Measurements from ENCODE around the gene GPSM1.
A peak's percentile ranks its signal among the peaks of the same experiment; 100 is the strongest.

The GPSM1 gene

DNA sequence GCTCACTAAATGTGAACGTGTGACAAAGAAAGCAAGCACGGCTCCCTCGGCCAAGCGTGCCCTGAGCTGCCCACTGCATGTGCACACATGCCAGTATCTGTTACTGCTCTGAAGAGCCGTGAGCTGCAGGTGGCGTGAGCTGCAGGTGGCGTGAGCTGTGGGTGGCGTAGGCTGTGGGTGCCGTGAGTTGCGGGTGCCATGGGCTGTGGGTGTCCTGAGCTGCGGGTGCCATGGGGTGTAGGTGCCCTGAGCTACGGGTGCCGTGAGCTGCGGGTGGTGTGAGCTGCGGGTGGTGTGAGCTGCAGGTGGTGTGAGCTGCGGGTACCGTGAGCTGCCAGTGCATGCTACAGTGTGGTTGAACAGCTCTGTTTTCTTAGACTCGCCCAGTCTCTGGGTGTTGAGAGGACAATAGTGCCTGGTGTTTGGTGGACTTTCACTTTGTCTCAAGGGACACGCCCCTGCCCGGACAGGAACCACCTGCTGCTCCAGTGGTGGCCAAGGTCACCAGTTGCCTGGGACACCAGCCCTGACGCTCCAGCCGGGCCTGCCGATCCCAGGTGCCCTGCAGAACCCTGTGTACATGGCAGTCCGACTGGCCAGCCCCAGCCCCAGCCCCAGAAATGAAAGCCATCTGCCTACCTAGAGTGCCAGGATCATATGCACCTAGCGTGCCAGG lies 30.2 kb upstream of the GPSM1 start:
- Histone ChIP-seq H3K27me3 (replicated peaks; ENCODE audit: control insufficient read depth, insufficient read depth, low read length) (no peaks in the 10 kb centered on the region; the same call in 1 of the 2 replicates), H3K4me3 (replicated peaks; ENCODE audit: low read depth, low read length) (peak overlapping the region; percentile 44), H3K36me3 (ENCODE audit: control insufficient read depth, insufficient read depth, low read length) (no peaks in the 10 kb centered on the region)
- TF ChIP-seq CTCF (IDR thresholded peaks at IDR 0.05; ENCODE audit: insufficient read depth, low read length, poor library complexity, severe bottlenecking) = no peak
- no peak for DNase-seq (ENCODE audit: extremely low read depth, insufficient read length)

GRCh38 chr9:136297766-136298735 lies 29.3 kb upstream of the GPSM1 start:
- no peaks in the 10 kb centered on the region for H3K36me3 ChIP-seq (ENCODE audit: control insufficient read depth, insufficient read depth, low read length)
- DNase-seq (ENCODE audit: extremely low read depth, insufficient read length) = no peak
- no peak overlapping the region for H3K4me3 ChIP-seq (replicated peaks; ENCODE audit: low read depth, low read length)
- no peak for TF ChIP-seq CTCF (IDR thresholded peaks at IDR 0.05; ENCODE audit: insufficient read depth, low read length, poor library complexity, severe bottlenecking)
- H3K27me3 ChIP-seq (replicated peaks; ENCODE audit: control insufficient read depth, insufficient read depth, low read length) = no peaks in the 10 kb centered on the region; the same call in 1 of the 2 replicates

DNA sequence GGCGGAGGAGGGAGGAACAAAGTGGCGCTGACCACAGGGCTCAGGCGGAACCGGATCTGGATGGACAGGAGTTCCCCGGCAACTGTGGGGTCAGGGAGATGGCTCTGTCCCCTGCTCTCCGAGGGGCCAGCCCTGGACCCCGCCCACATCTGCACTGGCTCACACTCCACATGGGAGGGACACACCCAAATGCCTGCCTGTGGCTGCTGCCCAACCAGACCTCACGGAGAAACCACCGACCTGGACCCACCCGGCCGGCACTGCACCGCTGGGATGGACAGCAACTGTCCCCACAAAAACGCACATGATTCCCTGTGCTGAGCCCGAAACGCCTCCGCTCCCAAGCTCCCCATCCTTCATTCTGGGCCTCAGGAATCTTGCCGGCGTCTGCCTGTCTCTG lies 28.2 kb upstream of the GPSM1 start:
- no peaks in the 10 kb centered on the region for H3K27me3 ChIP-seq (replicated peaks; ENCODE audit: control insufficient read depth, insufficient read depth, low read length)
- DNase-seq (ENCODE audit: extremely low read depth, insufficient read length) = no peak
- TF ChIP-seq CTCF (IDR thresholded peaks at IDR 0.05; ENCODE audit: insufficient read depth, low read length, poor library complexity, severe bottlenecking) = no peak
- H3K4me3 ChIP-seq (replicated peaks; ENCODE audit: low read depth, low read length) = no peak overlapping the region
- H3K36me3 ChIP-seq (ENCODE audit: control insufficient read depth, insufficient read depth, low read length) = no peaks in the 10 kb centered on the region

DNA sequence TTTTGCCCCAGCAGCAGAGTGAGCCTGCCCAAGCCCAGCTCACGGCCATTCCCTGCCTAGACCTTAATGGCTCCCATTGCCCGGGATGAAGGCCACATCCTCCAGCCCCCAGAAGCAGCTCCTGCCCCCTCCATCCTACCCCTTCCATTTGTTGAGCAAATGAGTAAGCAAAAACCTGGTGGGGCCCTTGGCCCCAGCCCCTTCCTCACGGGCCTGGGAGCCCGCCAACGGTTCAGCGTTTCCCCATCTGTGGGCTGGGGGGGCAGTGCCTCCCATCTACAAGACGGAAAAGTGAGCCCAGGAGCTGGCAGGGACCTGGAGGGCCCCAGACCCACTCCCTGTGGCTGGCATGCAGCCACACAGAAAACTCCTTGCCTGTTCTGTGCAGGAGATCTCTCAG lies 27.8 kb upstream of the GPSM1 start:
- no peak overlapping the region for H3K4me3 ChIP-seq (replicated peaks; ENCODE audit: low read depth, low read length)
- no peak for TF ChIP-seq CTCF (IDR thresholded peaks at IDR 0.05; ENCODE audit: insufficient read depth, low read length, poor library complexity, severe bottlenecking)
- DNase-seq (ENCODE audit: extremely low read depth, insufficient read length) = no peak
- no peaks in the 10 kb centered on the region for H3K36me3 ChIP-seq (ENCODE audit: control insufficient read depth, insufficient read depth, low read length)
- H3K27me3 ChIP-seq (replicated peaks; ENCODE audit: control insufficient read depth, insufficient read depth, low read length) = no peaks in the 10 kb centered on the region

- no peak for TF ChIP-seq CTCF (IDR thresholded peaks at IDR 0.05; ENCODE audit: insufficient read depth, low read length, poor library complexity, severe bottlenecking)
- H3K36me3 ChIP-seq (ENCODE audit: control insufficient read depth, insufficient read depth, low read length) = no peaks in the 10 kb centered on the region
- DNase-seq (ENCODE audit: extremely low read depth, insufficient read length) = no peak
- H3K27me3 ChIP-seq (replicated peaks; ENCODE audit: control insufficient read depth, insufficient read depth, low read length) = no peaks in the 10 kb centered on the region
- H3K4me3 ChIP-seq (replicated peaks; ENCODE audit: low read depth, low read length) = no peak overlapping the region
These were observed 27.3 kb upstream of the GPSM1 start for GRCh38 chr9:136300016-136300545.

Data from GM06990 (cell line).